GM12892 (cell line): ENCODE data around the gene ULK3.

Experiments
- POLR2A ChIP-seq: IDR thresholded peaks from 2 replicates; pipeline ENCODE4 v1.6.1; 2011; ENCODE audit warnings: low read depth, low read length, control low read depth
- TAF1 ChIP-seq: IDR thresholded peaks from 2 replicates; pipeline ENCODE4 v1.6.1; 2011; ENCODE audit warnings: low read depth, mild to moderate bottlenecking, control low read depth, low read length, borderline replicate concordance

GRCh38 chr15:74857671-74858368, 14.9 kb upstream of the ULK3 start:
- TF ChIP-seq POLR2A (peak; percentile 33; the same call in 1 of the 2 replicates), TAF1 (no peak)
